Right lobe of liver (tissue), 6 donors: ENCODE measurements around the gene EXD2. TPM values are rescaled to one million over a fixed set of nuclear protein-coding genes. Genes with fewer than 3 reads are reported as not detected.
"Not testable (repeated sequence)": the region's sequence is repeated elsewhere in the genome, so short reads cannot be mapped to it uniquely, and the experiment has no call there.

Source experiments
- ATAC-seq, 4 donors: fragments of 200-7000 bp; cut with Tn5 transposase; one replicate each; pipeline ENCODE4 v1.9.1; 2020; ENCODE audit warnings: mild to moderate bottlenecking in 4 of 4, moderate library complexity in 4 of 4
- DNase-seq, 3 donors: peaks; one replicate each; pipeline ENCODE4 v3.0.0-alpha.2; 2020
- H3K27ac ChIP-seq, 3 donors: fragments of 200-600 bp; one replicate each; pipeline ENCODE4 v1.8.0; 2022
- H3K27me3 ChIP-seq, 2 donors: fragments of 200-600 bp; one replicate each; pipeline ENCODE4 v1.8.0; 2022
- H3K36me3 ChIP-seq, 4 donors: fragments of 200-600 bp; sonication (generic) in 1 of 4; one replicate each; pipeline versions ENCODE4 v1.5.1 to v1.8.0; 2017 to 2022; ENCODE audit warnings: control low read depth in 1 of 4
- H3K4me1 ChIP-seq, 4 donors: fragments of 200-600 bp; sonication (generic) in 1 of 4; one replicate each; pipeline versions ENCODE4 v1.5.1 to v1.8.0; 2017 to 2022; ENCODE audit warnings: control low read depth in 1 of 4
- H3K4me3 ChIP-seq, 3 donors: fragments of 200-600 bp; one replicate each; pipeline ENCODE4 v1.8.0; 2022
- H3K9me3 ChIP-seq, 4 donors: fragments of 200-600 bp; sonication (generic) in 1 of 4; one replicate each; pipeline versions ENCODE4 v1.5.1 to v1.8.0; 2017 to 2022; ENCODE audit warnings: control low read depth in 1 of 4
- POLR2A ChIP-seq: fragments of 450-650 bp; IDR thresholded peaks from one replicate; pipeline ENCODE4 v1.6.1; 2017; ENCODE audit warnings: antibody characterized with exemption, mild to moderate bottlenecking
- WGBS: methylation state at CpG from one replicate; pipeline ENCODE4 v1.1.6; 2018; ENCODE audit warnings: low coverage, low lambda C conversion rate; ENCODE audit not compliant: insufficient coverage; ENCODE audit errors: missing lambda C conversion rate; 5-methylcytosine and 5-hydroxymethylcytosine counted together
- intact Hi-C, 2 donors: fragments of 100-400 bp; cut with DNase I; formaldehyde crosslinking; loops; one replicate each; pipeline versions ENCODE4 v1.11.2 to v1.14.1; 2022
- total RNA-seq, 6 experiments: library from RNA; depleted of rRNA in 2 of 6; stranded (reverse); fragments of >200 nt in 2 of 6; fragmentation: NEBNext Ultra II Directional in 3 of 6; extraction: Animal tissue kit (Norgen Biotek cat#: 25700) in 3 of 6; gene quantifications; one replicate each; pipeline versions ENCODE4 v1.1.0 to v1.2.4, GENCODE V29; 2016 to 2023
- TF ChIP-seq, protein P1 (sequence below), 4 donors: fragments of 200-600 bp in 3 of 4; fragments of 450-650 bp in 1 of 4; IDR thresholded peaks; one replicate each; pipeline versions ENCODE4 v1.5.1 to v1.8.0; 2016 to 2022; ENCODE audit warnings: antibody characterized with exemption in 4 of 4, mild to moderate bottlenecking in 2 of 4
- donor health status: DM: no; HTN: yes; CAD: no.
- donor health status: DM: no; HTN: no; CAD: no.
- donor health status: DM: no; HTN: no; CAD: no.
- donor health status: DM: no; HTN: yes; CAD: no.
- donor health status: DM: no; HTN: yes; CAD: no.

EXD2 gene
- total RNA-seq, 6 experiments from 2014 or later, result 7.4 to 10.4 (median 8.2) TPM

DNA sequence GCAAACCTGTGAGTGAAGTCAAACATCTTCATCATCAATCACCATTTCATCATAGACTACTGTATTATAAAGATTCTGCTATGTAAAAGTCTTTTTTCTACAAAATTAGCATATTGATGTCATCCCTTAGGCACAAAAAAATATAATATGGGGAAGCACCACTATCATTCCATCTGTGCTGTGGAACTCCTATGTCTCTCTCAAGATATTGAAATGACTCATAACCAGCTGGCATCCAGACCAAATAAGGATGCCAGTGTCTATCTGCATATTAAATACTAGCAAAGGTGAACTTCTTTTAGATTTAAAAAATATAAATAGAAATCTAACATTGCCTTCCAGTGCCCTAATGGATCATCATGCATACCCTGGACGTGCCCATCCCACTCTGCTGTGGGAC, 20.5 kb upstream of the EXD2 start:
- H3K4me3 ChIP-seq, result no peak overlapping the region
- H3K4me1 ChIP-seq, result no peaks in the 10 kb centered on the region
- no peaks in the 10 kb centered on the region for H3K9me3 ChIP-seq
- ATAC-seq, result no peak
- H3K27ac ChIP-seq, result no peak overlapping the region
- DNase-seq, result no peak
- H3K27me3 ChIP-seq, result no peaks in the 10 kb centered on the region
- 57% methylated on average over 1 of the region's 1 CpG for WGBS
- intact Hi-C loops, result no loop called here
- no peaks in the 10 kb centered on the region for H3K36me3 ChIP-seq
- no peak for TF ChIP-seq POLR2A
- TF ChIP-seq, protein P1, sequence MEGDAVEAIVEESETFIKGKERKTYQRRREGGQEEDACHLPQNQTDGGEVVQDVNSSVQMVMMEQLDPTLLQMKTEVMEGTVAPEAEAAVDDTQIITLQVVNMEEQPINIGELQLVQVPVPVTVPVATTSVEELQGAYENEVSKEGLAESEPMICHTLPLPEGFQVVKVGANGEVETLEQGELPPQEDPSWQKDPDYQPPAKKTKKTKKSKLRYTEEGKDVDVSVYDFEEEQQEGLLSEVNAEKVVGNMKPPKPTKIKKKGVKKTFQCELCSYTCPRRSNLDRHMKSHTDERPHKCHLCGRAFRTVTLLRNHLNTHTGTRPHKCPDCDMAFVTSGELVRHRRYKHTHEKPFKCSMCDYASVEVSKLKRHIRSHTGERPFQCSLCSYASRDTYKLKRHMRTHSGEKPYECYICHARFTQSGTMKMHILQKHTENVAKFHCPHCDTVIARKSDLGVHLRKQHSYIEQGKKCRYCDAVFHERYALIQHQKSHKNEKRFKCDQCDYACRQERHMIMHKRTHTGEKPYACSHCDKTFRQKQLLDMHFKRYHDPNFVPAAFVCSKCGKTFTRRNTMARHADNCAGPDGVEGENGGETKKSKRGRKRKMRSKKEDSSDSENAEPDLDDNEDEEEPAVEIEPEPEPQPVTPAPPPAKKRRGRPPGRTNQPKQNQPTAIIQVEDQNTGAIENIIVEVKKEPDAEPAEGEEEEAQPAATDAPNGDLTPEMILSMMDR (IDR thresholded peaks at IDR 0.05), result no peak

DNA sequence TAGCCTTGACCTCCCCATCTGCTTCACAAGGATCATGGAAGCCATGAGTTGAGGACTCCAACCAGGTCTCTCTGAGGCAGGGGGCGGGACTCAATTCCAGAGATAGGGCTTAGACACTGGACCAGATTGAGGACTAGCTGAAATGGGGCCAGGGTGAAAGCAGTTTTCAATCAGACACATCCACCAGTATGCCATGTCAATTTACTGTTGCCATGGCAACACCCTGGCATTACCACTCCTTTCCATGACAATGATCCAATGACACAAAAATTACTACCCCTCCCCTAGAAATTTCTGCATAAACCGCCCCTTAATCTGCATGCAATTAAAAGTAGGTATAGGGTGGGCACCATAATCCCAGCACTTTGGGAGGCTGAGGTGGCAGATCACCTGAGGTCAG, 19.7 kb upstream of the EXD2 start:
- Histone ChIP-seq H3K36me3 (no peaks in the 10 kb centered on the region), H3K4me1 (no peaks in the 10 kb centered on the region), H3K9me3 (no peaks in the 10 kb centered on the region), H3K27ac (no peak overlapping the region), H3K4me3 (no peak overlapping the region), H3K27me3 (no peaks in the 10 kb centered on the region)
- intact Hi-C loops, result no loop called here
- WGBS, result 70% methylated on average over 1 of the region's 2 CpGs
- ATAC-seq (no peak), DNase-seq (no peak)
- no peak for TF ChIP-seq POLR2A
- TF ChIP-seq, protein P1 (IDR thresholded peaks at IDR 0.05), result no peak

DNA sequence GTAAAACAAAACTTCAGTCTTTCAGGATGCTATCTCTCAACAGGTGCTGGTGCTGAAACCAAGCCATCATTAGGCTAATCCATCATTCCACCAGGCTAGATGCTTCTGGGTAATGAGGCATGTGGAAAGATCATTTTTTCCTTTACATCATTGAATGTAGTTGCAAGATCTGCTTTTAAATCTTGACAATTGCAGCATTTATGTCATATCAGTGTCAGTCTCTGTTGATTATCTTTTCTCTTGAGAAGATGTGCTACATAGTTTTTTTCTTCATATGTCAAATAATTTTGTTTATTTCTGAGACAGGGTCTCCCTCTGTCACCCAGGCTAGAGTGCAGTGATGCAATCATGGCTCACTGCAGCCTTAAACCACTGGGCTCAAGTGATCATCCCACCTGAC, 16.2 kb upstream of the EXD2 start:
- TF ChIP-seq POLR2A, result no peak
- TF ChIP-seq, protein P1 (IDR thresholded peaks at IDR 0.05), result no peak
- intact Hi-C loops, result no loop called here
- Histone ChIP-seq H3K9me3 (no peaks in the 10 kb centered on the region), H3K4me1 (no peaks in the 10 kb centered on the region), H3K36me3 (no peaks in the 10 kb centered on the region), H3K27ac (no peak overlapping the region), H3K4me3 (no peak overlapping the region), H3K27me3 (no peaks in the 10 kb centered on the region)
- DNase-seq, result no peak
- no peak for ATAC-seq

DNA sequence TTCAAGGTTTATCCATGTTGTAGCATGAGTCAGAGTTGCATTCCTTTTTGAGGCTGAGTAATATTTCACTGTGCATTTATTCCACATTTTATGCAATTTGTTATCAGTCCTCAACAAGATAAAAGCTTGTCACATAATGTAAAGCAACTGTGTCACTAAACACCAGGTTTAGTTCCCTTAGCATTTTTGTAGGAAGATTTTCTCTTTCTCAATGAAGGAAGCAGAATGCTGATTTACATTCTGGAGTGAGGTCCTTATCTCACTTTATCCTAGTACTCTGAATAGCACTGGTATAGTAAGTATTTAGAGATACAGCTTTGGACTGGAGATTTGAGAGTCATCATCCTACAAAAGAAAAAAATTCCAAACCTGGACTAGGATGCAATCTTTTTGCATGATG, 9.8 kb upstream of the EXD2 start:
- no peak for DNase-seq
- Histone ChIP-seq H3K4me1 (no peaks in the 10 kb centered on the region), H3K27ac (no peak overlapping the region), H3K4me3 (no peak overlapping the region), H3K27me3 (no peaks in the 10 kb centered on the region), H3K36me3 (no peaks in the 10 kb centered on the region), H3K9me3 (no peaks in the 10 kb centered on the region)
- no peak for ATAC-seq
- TF ChIP-seq, protein P1 (IDR thresholded peaks at IDR 0.05), result no peak
- TF ChIP-seq POLR2A, result no peak
- intact Hi-C loops, result no loop called here

DNA sequence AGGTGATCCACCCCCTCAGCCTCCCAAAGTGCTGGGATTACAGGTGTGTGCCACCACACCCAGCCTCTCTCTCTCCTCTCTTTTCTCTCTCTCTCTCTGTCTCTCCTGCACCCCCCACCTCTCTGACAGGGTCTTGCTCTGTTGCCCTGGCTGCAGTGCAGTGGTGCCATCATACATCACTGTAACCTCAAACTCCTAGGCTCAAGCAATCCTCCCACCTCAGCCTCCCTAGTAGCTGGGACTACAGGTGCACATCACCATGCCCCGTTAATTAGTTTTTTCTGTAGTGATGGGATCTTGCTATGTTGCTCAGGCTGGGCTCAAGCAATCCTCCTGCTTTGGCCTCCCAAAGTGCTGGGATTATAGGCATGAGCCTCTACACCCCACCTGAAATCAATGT, 8.7 kb upstream of the EXD2 start:
- H3K9me3 ChIP-seq, H3K36me3 ChIP-seq, ATAC-seq, intact Hi-C loops, DNase-seq, H3K27me3 ChIP-seq, H3K4me1 ChIP-seq, H3K27ac ChIP-seq, H3K4me3 ChIP-seq: not testable (repeated sequence)
- 89% methylated on average over 1 of the region's 1 CpG for WGBS
